ENCODE data around the gene DNAJC11. TPM values are rescaled to one million over a fixed set of nuclear protein-coding genes. Genes with fewer than 3 reads are reported as not detected.

The DNAJC11 gene
- total RNA-seq, 3 donors from 2014 or later: 23.0 to 30.5 (median 25.6) TPM

GRCh38 chr1:6588893-6589520, 112.6 kb downstream of the DNAJC11 start:
- H3K27ac ChIP-seq: peak overlapping the region; percentile 50 to 55
- H3K36me3 ChIP-seq: no peaks in the 10 kb centered on the region

GRCh38 chr1:6588128-6588892, 113.3 kb downstream of the DNAJC11 start:
- H3K27me3 ChIP-seq: no peaks in the 10 kb centered on the region
- no peak overlapping the region for H3K4me3 ChIP-seq
- TF ChIP-seq, protein P1, sequence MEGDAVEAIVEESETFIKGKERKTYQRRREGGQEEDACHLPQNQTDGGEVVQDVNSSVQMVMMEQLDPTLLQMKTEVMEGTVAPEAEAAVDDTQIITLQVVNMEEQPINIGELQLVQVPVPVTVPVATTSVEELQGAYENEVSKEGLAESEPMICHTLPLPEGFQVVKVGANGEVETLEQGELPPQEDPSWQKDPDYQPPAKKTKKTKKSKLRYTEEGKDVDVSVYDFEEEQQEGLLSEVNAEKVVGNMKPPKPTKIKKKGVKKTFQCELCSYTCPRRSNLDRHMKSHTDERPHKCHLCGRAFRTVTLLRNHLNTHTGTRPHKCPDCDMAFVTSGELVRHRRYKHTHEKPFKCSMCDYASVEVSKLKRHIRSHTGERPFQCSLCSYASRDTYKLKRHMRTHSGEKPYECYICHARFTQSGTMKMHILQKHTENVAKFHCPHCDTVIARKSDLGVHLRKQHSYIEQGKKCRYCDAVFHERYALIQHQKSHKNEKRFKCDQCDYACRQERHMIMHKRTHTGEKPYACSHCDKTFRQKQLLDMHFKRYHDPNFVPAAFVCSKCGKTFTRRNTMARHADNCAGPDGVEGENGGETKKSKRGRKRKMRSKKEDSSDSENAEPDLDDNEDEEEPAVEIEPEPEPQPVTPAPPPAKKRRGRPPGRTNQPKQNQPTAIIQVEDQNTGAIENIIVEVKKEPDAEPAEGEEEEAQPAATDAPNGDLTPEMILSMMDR (IDR thresholded peaks at IDR 0.05): no peak
- TF ChIP-seq POLR2AphosphoS5 (IDR thresholded peaks at IDR 0.05) (no peak), POLR2A (IDR thresholded peaks at IDR 0.05) (no peak)
- no peak for DNase-seq (ENCODE audit: low spot score in 2 of 2)
- no peaks in the 10 kb centered on the region for H3K9me3 ChIP-seq
- no peaks in the 10 kb centered on the region for H3K36me3 ChIP-seq
- H3K4me1 ChIP-seq: no peaks in the 10 kb centered on the region
- H3K27ac ChIP-seq: peak overlapping the region in 1 of 2 donors; percentile 55
- intact Hi-C loops (cut with DNase I; ENCODE audit: low total_unique reads): no loop called here

More at GRCh38 chr1:6588893-6589520, 112.6 kb downstream of the DNAJC11 start:
- no peak for TF ChIP-seq POLR2A (IDR thresholded peaks at IDR 0.05)
- TF ChIP-seq, protein P1 (IDR thresholded peaks at IDR 0.05): no peak
- no peak for TF ChIP-seq POLR2AphosphoS5 (IDR thresholded peaks at IDR 0.05)
- Histone ChIP-seq H3K4me1 (no peaks in the 10 kb centered on the region), H3K4me3 (no peak overlapping the region), H3K27me3 (no peaks in the 10 kb centered on the region), H3K9me3 (no peaks in the 10 kb centered on the region)
- no peak for DNase-seq (ENCODE audit: low spot score in 2 of 2)
- intact Hi-C loops (cut with DNase I; ENCODE audit: low total_unique reads): no loop called here

- DNase-seq (ENCODE audit: low spot score in 2 of 2): peak in 1 of 2 donors; percentile 71
- TF ChIP-seq POLR2AphosphoS5 (IDR thresholded peaks at IDR 0.05) (no peak), POLR2A (IDR thresholded peaks at IDR 0.05) (no peak)
- TF ChIP-seq, protein P1 (IDR thresholded peaks at IDR 0.05): no peak
- intact Hi-C loops (cut with DNase I; ENCODE audit: low total_unique reads): no loop called here
- no peak overlapping the region for H3K27ac ChIP-seq
- no peaks in the 10 kb centered on the region for H3K36me3 ChIP-seq
- no peaks in the 10 kb centered on the region for H3K9me3 ChIP-seq
- H3K4me3 ChIP-seq: no peak overlapping the region
- no peaks in the 10 kb centered on the region for H3K4me1 ChIP-seq
- H3K27me3 ChIP-seq: no peaks in the 10 kb centered on the region
Observed at GRCh38 chr1:6587261-6588005, 114.2 kb downstream of the DNAJC11 start.

DNA sequence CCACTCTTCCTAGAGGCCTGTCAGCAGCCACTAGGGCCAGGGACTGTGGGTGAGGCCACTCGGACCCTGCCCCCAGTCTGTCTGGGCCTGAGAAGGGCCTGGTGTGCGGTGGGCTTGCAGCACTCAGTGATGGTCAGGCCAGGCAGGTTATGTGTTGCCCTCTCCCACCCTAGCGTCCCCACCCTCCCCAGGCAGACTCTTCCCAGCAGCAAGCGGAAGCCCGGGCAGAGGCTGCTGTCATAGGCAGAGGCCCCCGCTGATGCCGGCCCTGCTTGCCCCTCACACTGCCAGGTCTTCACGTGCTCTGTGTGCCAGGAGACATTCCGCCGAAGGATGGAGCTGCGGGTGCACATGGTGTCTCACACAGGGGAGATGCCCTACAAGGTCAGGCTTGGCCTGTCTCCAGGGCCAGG, 115.2 kb downstream of the DNAJC11 start:
- no peaks in the 10 kb centered on the region for H3K36me3 ChIP-seq
- H3K4me1 ChIP-seq: peaks cover 0 to 6% of the 10 kb centered on the region in 2 donors
- no peaks in the 10 kb centered on the region for H3K27me3 ChIP-seq
- intact Hi-C loops (cut with DNase I; ENCODE audit: low total_unique reads): no loop called here
- DNase-seq (ENCODE audit: low spot score in 2 of 2): no peak
- H3K4me3 ChIP-seq: no peak overlapping the region
- TF ChIP-seq POLR2AphosphoS5 (IDR thresholded peaks at IDR 0.05) (no peak), POLR2A (IDR thresholded peaks at IDR 0.05) (no peak)
- TF ChIP-seq, protein P1 (IDR thresholded peaks at IDR 0.05): no peak
- H3K9me3 ChIP-seq: no peaks in the 10 kb centered on the region
- peak overlapping the region in 1 of 2 donors; percentile 19 for H3K27ac ChIP-seq

Measured in breast epithelium (tissue), 4 donors.